Gastrocnemius medialis (tissue), 4 donors: ENCODE data around the gene ECHDC3. TPM values are rescaled to one million over a fixed set of nuclear protein-coding genes. Genes with fewer than 3 reads are reported as not detected.

Source experiments
- ATAC-seq, 2 donors: fragments of 150-250 bp; one replicate each; pipeline ENCODE4 v1.9.1; 2016
- DNase-seq, 2 donors: peaks; one replicate each; pipeline ENCODE4 v3.0.0-alpha.2; 2019
- H3K27ac ChIP-seq, 4 donors: fragments of 200-600 bp; sonication (generic); 1 replicate in 1 of 4; 2 replicates in 3 of 4; pipeline ENCODE4 v1.5.1; 2016 to 2018; ENCODE audit warnings: mild to moderate bottlenecking in 2 of 4, moderate library complexity in 1 of 4
- H3K27me3 ChIP-seq, 3 donors: fragments of 200-600 bp; sonication (generic) in 2 of 3; 1 replicate in 1 of 3; 2 replicates in 2 of 3; pipeline versions ENCODE4 v1.5.1 to v1.6.0; 2016 to 2019; ENCODE audit warnings: mild to moderate bottlenecking in 1 of 3, moderate library complexity in 1 of 3
- H3K36me3 ChIP-seq, 2 donors: fragments of 200-600 bp; sonication (generic) in 1 of 2; one replicate each; pipeline ENCODE4 v1.5.1; 2017 to 2018
- H3K4me1 ChIP-seq, 2 donors: fragments of 200-600 bp; sonication (generic) in 1 of 2; one replicate each; pipeline ENCODE4 v1.5.1; 2016 to 2017; ENCODE audit warnings: mild to moderate bottlenecking in 2 of 2
- H3K4me3 ChIP-seq, 4 donors: fragments of 200-600 bp; sonication (generic) in 3 of 4; 1 replicate in 1 of 4; 2 replicates in 3 of 4; pipeline ENCODE4 v1.5.1; 2016 to 2019; ENCODE audit warnings: mild to moderate bottlenecking in 2 of 4
- H3K9me3 ChIP-seq, 3 donors: fragments of 200-600 bp; sonication (generic) in 2 of 3; 1 replicate in 1 of 3; 2 replicates in 2 of 3; pipeline ENCODE4 v1.5.1; 2016 to 2019
- POLR2A ChIP-seq, 2 donors: fragments of 450-650 bp; IDR thresholded peaks; one replicate each; pipeline ENCODE4 v1.6.1; 2017; ENCODE audit warnings: antibody characterized with exemption in 2 of 2, mild to moderate bottlenecking in 2 of 2, moderate library complexity in 2 of 2
- in situ Hi-C, 4 donors: fragments of 200-750 bp; cut with MboI; loops; one replicate each; pipeline versions ENCODE4 v1.15.0 to v1.8.0; 2017; ENCODE audit warnings: low sequenced_read_pairs in 4 of 4
- intact Hi-C: fragments of 100-400 bp; cut with DNase I; formaldehyde crosslinking; loops from one replicate; pipeline ENCODE4 v1.15.1; 2023; ENCODE audit warnings: low total_unique reads
- total RNA-seq, 4 donors: library from RNA; depleted of rRNA; stranded (reverse); fragments of >200 nt; gene quantifications; one replicate each; pipeline versions ENCODE4 v1.1.0 to v1.2.3, GENCODE V29; 2016
- TF ChIP-seq, protein P1 (sequence below), 5 experiments: fragments of 450-650 bp in 3 of 5; fragments of 200-600 bp in 2 of 5; sonication (generic) in 2 of 5; IDR thresholded peaks in 4 of 5; conservative IDR thresholded peaks in 1 of 5; 1 replicate in 4 of 5; 2 replicates in 1 of 5; pipeline ENCODE4 v1.5.1; 2016 to 2019; ENCODE audit warnings: antibody characterized with exemption in 5 of 5, mild to moderate bottlenecking in 3 of 5, moderate library complexity in 3 of 5

Gene ECHDC3
- total RNA-seq, 4 donors from 2014 or later = 465 to 605 (median 490) TPM

- in situ Hi-C loops (loop anchor here in 3 of 4 donors (5.0 to 10.0 kb wide), 2 partner anchors 237 to 239 kb away; no protein-coding TSS in a partner anchor), intact Hi-C loops (loop anchor here (10.0 kb wide), 1 partner anchor 441 kb away; the partner anchor contains the start of genes CDC123 and NUDT5)
- Histone ChIP-seq H3K4me1 (peaks cover 39 to 44% of the 10 kb centered on the region in 2 donors), H3K27me3 (no peaks in the 10 kb centered on the region), H3K36me3 (peaks cover 9 to 45% of the 10 kb centered on the region in 2 donors), H3K27ac (peak overlapping the region; percentile 71 to 92 (median 78)), H3K9me3 (no peaks in the 10 kb centered on the region), H3K4me3 (no peak overlapping the region)
- no peak for TF ChIP-seq POLR2A (IDR thresholded peaks at IDR 0.05)
- TF ChIP-seq, protein P1, sequence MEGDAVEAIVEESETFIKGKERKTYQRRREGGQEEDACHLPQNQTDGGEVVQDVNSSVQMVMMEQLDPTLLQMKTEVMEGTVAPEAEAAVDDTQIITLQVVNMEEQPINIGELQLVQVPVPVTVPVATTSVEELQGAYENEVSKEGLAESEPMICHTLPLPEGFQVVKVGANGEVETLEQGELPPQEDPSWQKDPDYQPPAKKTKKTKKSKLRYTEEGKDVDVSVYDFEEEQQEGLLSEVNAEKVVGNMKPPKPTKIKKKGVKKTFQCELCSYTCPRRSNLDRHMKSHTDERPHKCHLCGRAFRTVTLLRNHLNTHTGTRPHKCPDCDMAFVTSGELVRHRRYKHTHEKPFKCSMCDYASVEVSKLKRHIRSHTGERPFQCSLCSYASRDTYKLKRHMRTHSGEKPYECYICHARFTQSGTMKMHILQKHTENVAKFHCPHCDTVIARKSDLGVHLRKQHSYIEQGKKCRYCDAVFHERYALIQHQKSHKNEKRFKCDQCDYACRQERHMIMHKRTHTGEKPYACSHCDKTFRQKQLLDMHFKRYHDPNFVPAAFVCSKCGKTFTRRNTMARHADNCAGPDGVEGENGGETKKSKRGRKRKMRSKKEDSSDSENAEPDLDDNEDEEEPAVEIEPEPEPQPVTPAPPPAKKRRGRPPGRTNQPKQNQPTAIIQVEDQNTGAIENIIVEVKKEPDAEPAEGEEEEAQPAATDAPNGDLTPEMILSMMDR (IDR thresholded peaks at IDR 0.05 in 4 of 5, conservative IDR thresholded peaks at IDR 0.05 in 1 of 5) = no peak
- no peak for DNase-seq
- ATAC-seq = no peak
These were observed 12.0 kb downstream of the ECHDC3 start for GRCh38 chr10:11754173-11754572.

DNA sequence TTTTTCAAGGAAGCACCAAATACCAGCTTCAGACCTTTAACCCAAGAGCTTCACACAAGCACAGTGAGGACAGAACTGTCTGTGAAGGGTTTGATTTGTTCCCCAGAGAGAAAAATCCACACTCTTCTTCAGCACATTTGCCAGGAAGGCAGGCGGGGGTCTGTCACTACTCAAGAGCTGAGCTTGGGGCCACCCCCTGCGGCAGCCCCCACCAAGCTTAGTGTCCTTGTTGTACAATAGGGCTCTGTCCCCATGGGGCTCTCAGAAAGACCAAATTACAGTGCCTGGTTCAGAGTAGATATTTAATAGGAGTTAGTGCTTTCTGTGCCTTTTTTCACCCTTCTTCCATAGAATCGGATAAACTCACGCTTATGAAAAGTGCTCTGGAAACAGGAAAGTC lies 12.4 kb downstream of the ECHDC3 start:
- ATAC-seq = no peak
- no peak for DNase-seq
- H3K36me3 ChIP-seq = peaks cover 9 to 41% of the 10 kb centered on the region in 2 donors
- no peaks in the 10 kb centered on the region for H3K27me3 ChIP-seq
- peak overlapping the region; percentile 71 to 92 (median 78) for H3K27ac ChIP-seq
- no peak for TF ChIP-seq POLR2A (IDR thresholded peaks at IDR 0.05)
- TF ChIP-seq, protein P1 (IDR thresholded peaks at IDR 0.05 in 4 of 5, conservative IDR thresholded peaks at IDR 0.05 in 1 of 5) = no peak
- peaks cover 39 to 44% of the 10 kb centered on the region in 2 donors for H3K4me1 ChIP-seq
- intact Hi-C loops = loop anchor here (1.0 to 10.0 kb wide), 2 partner anchors 7 to 440 kb away; partner anchors contain the start of genes CDC123 and NUDT5
- in situ Hi-C loops = loop anchor here (5.0 to 10.0 kb wide), 2 partner anchors 237 to 240 kb away; no protein-coding TSS in a partner anchor
- no peak overlapping the region for H3K4me3 ChIP-seq
- H3K9me3 ChIP-seq = no peaks in the 10 kb centered on the region

- Histone ChIP-seq H3K27me3 (no peaks in the 10 kb centered on the region), H3K36me3 (peaks cover 2 to 41% of the 10 kb centered on the region in 2 donors), H3K9me3 (no peaks in the 10 kb centered on the region), H3K4me3 (no peak overlapping the region), H3K27ac (peak overlapping the region; percentile 71 to 92 (median 78)), H3K4me1 (peaks cover 41 to 44% of the 10 kb centered on the region in 2 donors)
- peak; percentile 57 to 69 for DNase-seq
- in situ Hi-C loops = loop anchor here in 3 of 4 donors (5.0 to 10.0 kb wide), 2 partner anchors 238 to 241 kb away; no protein-coding TSS in a partner anchor
- ATAC-seq = peak; percentile 64 to 86
- TF ChIP-seq POLR2A (IDR thresholded peaks at IDR 0.05) = peak; percentile 18 to 25
- TF ChIP-seq, protein P1 (IDR thresholded peaks at IDR 0.05 in 4 of 5, conservative IDR thresholded peaks at IDR 0.05 in 1 of 5) = no peak
- intact Hi-C loops = loop anchor here (1.0 to 10.0 kb wide), 2 partner anchors 8 to 439 kb away; partner anchors contain the start of genes CDC123 and NUDT5
These were observed 13.5 kb downstream of the ECHDC3 start for GRCh38 chr10:11755512-11756263.

DNA sequence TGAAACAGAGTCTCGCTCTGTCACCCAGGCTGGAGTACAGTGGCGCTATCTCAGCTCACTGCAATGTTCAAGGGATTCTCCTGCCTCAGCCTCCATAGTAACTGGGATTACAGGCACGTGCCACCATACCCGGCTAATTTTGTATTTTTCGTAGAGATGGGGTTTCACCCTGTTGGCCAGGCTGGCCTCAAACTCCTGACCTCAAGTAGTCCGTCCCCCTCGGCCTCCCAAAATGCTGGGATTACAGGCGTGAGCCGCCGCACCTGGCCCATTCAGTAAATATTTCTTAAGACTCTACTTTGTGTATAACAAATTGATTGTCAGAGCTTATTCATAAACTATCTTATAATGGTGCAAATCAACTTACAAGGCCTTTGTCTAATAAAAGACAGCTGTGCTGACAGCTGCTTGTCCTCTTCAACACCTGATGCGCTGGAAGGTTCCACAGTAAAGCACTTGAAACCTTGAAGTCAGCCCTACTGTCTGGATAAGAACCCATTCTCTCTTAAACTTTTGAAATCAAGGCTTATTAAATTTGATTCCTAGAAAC lies 14.7 kb downstream of the ECHDC3 start:
- in situ Hi-C loops (loop anchor here in 3 of 4 donors (5.0 to 10.0 kb wide), 2 partner anchors 240 to 242 kb away; no protein-coding TSS in a partner anchor), intact Hi-C loops (loop anchor here (10.0 kb wide), 1 partner anchor 438 kb away; the partner anchor contains the start of genes CDC123 and NUDT5)
- Histone ChIP-seq H3K27ac (peak overlapping the region; percentile 71 to 92 (median 78)), H3K9me3 (no peaks in the 10 kb centered on the region), H3K27me3 (no peaks in the 10 kb centered on the region), H3K4me1 (peaks cover 44 to 46% of the 10 kb centered on the region in 2 donors), H3K36me3 (peaks cover 2 to 33% of the 10 kb centered on the region in 2 donors), H3K4me3 (no peak overlapping the region)
- no peak for ATAC-seq
- TF ChIP-seq, protein P1 (IDR thresholded peaks at IDR 0.05 in 4 of 5, conservative IDR thresholded peaks at IDR 0.05 in 1 of 5) = no peak
- no peak for TF ChIP-seq POLR2A (IDR thresholded peaks at IDR 0.05)
- DNase-seq = no peak
